HEK293 (cell line): ENCODE results near the gene MAP3K13.
A peak's percentile ranks its signal among the peaks of the same experiment; 100 is the strongest.

Experiments used
- KLF9 ChIP-seq: fragments of 450-650 bp; formaldehyde crosslinking; IDR thresholded peaks from 2 replicates; pipeline ENCODE4 v1.5.1; 2016; ENCODE audit warnings: missing biosample characterization, missing genetic modification characterization, low read depth
- OSR2 ChIP-seq: fragments of 450-650 bp; formaldehyde crosslinking; IDR thresholded peaks from 2 replicates; pipeline ENCODE4 v1.5.1; 2016; ENCODE audit warnings: missing biosample characterization, missing genetic modification characterization
- PRDM10 ChIP-seq: fragments of 450-650 bp; formaldehyde crosslinking; IDR thresholded peaks from 2 replicates; pipeline ENCODE4 v1.5.1; 2016; ENCODE audit warnings: missing biosample characterization, missing genetic modification characterization
- PRDM6 ChIP-seq: fragments of 450-650 bp; formaldehyde crosslinking; IDR thresholded peaks from 2 replicates; pipeline ENCODE4 v1.5.1; 2017; ENCODE audit warnings: missing biosample characterization, missing genetic modification characterization
- RBAK ChIP-seq: fragments of 450-650 bp; formaldehyde crosslinking; IDR thresholded peaks from 2 replicates; pipeline ENCODE4 v1.5.1; 2016; ENCODE audit warnings: missing biosample characterization, missing genetic modification characterization
- ZBTB17 ChIP-seq: fragments of 450-650 bp; formaldehyde crosslinking; IDR thresholded peaks from 2 replicates; pipeline ENCODE4 v1.5.1; 2016; ENCODE audit warnings: missing biosample characterization, missing genetic modification characterization
- ZBTB44 ChIP-seq: fragments of 450-650 bp; IDR thresholded peaks from 2 replicates; pipeline ENCODE4 v1.5.1; 2018; ENCODE audit warnings: missing biosample characterization, mild to moderate bottlenecking, missing genetic modification characterization
- ZNF112 ChIP-seq: fragments of 450-650 bp; formaldehyde crosslinking; IDR thresholded peaks from 2 replicates; pipeline ENCODE4 v1.5.0; 2017; ENCODE audit warnings: missing biosample characterization, missing genetic modification characterization
- ZNF121 ChIP-seq: fragments of 450-650 bp; formaldehyde crosslinking; IDR thresholded peaks from 2 replicates; pipeline ENCODE4 v1.5.1; 2016; ENCODE audit warnings: missing biosample characterization, missing genetic modification characterization
- ZNF157 ChIP-seq: fragments of 450-650 bp; formaldehyde crosslinking; IDR thresholded peaks from 2 replicates; pipeline ENCODE4 v1.5.1; 2016; ENCODE audit warnings: missing biosample characterization, missing genetic modification characterization
- ZNF174 ChIP-seq: fragments of 450-650 bp; formaldehyde crosslinking; IDR thresholded peaks from 2 replicates; pipeline ENCODE4 v1.5.0; 2017; ENCODE audit warnings: missing biosample characterization, mild to moderate bottlenecking, missing genetic modification characterization
- ZNF350 ChIP-seq: fragments of 450-650 bp; formaldehyde crosslinking; IDR thresholded peaks from 2 replicates; pipeline ENCODE4 v1.5.0; 2017; ENCODE audit warnings: missing biosample characterization, mild to moderate bottlenecking, missing genetic modification characterization
- ZNF354C ChIP-seq: fragments of 450-650 bp; formaldehyde crosslinking; IDR thresholded peaks from 2 replicates; pipeline ENCODE4 v1.5.1; 2016; ENCODE audit warnings: missing biosample characterization, missing genetic modification characterization, low read depth, borderline replicate concordance
- ZNF394 ChIP-seq: fragments of 450-650 bp; formaldehyde crosslinking; IDR thresholded peaks from 2 replicates; pipeline ENCODE4 v1.5.1; 2016; ENCODE audit warnings: missing biosample characterization, missing genetic modification characterization, mild to moderate bottlenecking, moderate library complexity, borderline replicate concordance
- ZNF433 ChIP-seq: fragments of 450-650 bp; formaldehyde crosslinking; IDR thresholded peaks from 2 replicates; pipeline ENCODE4 v1.5.1; 2016; ENCODE audit warnings: missing biosample characterization, missing genetic modification characterization, low read depth
- ZNF449 ChIP-seq: fragments of 450-650 bp; formaldehyde crosslinking; IDR thresholded peaks from 2 replicates; pipeline ENCODE4 v1.5.1; 2017; ENCODE audit warnings: missing biosample characterization, mild to moderate bottlenecking, missing genetic modification characterization, moderate library complexity
- ZNF514 ChIP-seq: fragments of 450-650 bp; formaldehyde crosslinking; IDR thresholded peaks from 2 replicates; pipeline ENCODE4 v1.5.1; 2016; ENCODE audit warnings: missing biosample characterization, missing genetic modification characterization
- ZNF518A ChIP-seq: fragments of 450-650 bp; formaldehyde crosslinking; conservative IDR thresholded peaks from 2 replicates; pipeline ENCODE4 v1.5.1; 2016; ENCODE audit warnings: low read depth, missing biosample characterization, missing genetic modification characterization
- ZNF521 ChIP-seq: fragments of 450-650 bp; formaldehyde crosslinking; IDR thresholded peaks from 2 replicates; pipeline ENCODE4 v1.5.1; 2017; ENCODE audit warnings: missing biosample characterization, mild to moderate bottlenecking, missing genetic modification characterization
- ZNF530 ChIP-seq: fragments of 450-650 bp; formaldehyde crosslinking; IDR thresholded peaks from 2 replicates; pipeline ENCODE4 v1.5.1; 2016; ENCODE audit warnings: low read depth, missing biosample characterization, missing genetic modification characterization
- ZNF555 ChIP-seq: fragments of 450-650 bp; formaldehyde crosslinking; conservative IDR thresholded peaks from 2 replicates; pipeline ENCODE4 v1.5.1; 2017; ENCODE audit warnings: missing biosample characterization, mild to moderate bottlenecking, missing genetic modification characterization, inconsistent platforms
- ZNF571 ChIP-seq: fragments of 450-650 bp; formaldehyde crosslinking; IDR thresholded peaks from 2 replicates; pipeline ENCODE4 v1.5.0; 2017; ENCODE audit warnings: missing biosample characterization, missing genetic modification characterization
- ZNF664 ChIP-seq: fragments of 450-650 bp; formaldehyde crosslinking; IDR thresholded peaks from 2 replicates; pipeline ENCODE4 v1.5.1; 2016; ENCODE audit warnings: missing biosample characterization, missing genetic modification characterization
- ZNF677 ChIP-seq: fragments of 450-650 bp; IDR thresholded peaks from 2 replicates; pipeline ENCODE4 v1.5.0; 2018; ENCODE audit warnings: missing biosample characterization, mild to moderate bottlenecking, missing genetic modification characterization, moderate library complexity
- ZNF777 ChIP-seq: fragments of 450-650 bp; formaldehyde crosslinking; IDR thresholded peaks from 2 replicates; pipeline ENCODE4 v1.5.1; 2017; ENCODE audit warnings: missing biosample characterization, missing genetic modification characterization, borderline replicate concordance
- ZXDB ChIP-seq: fragments of 450-650 bp; formaldehyde crosslinking; IDR thresholded peaks from 2 replicates; pipeline ENCODE4 v1.5.1; 2016; ENCODE audit warnings: missing biosample characterization, missing genetic modification characterization

The MAP3K13 gene

GRCh38 chr3:185332026-185332735 is 30.8 kb upstream of the MAP3K13 start (continued):
- TF ChIP-seq OSR2 (tag by site-specific recombination) (peak; percentile 95), PRDM6 (tag by site-specific recombination) (peak; percentile 60), ZNF121 (no peak), RBAK (tag by site-specific recombination) (no peak), ZNF514 (tag by site-specific recombination) (no peak), ZBTB17 (0 out of 2 replicates have a peak, but pooled peaks have one; percentile 59), ZXDB (tag by site-specific recombination) (no peak), ZNF677 (tag by site-specific recombination) (no peak), ZNF394 (tag by site-specific recombination) (peak; percentile 33; the same call in 1 of the 2 replicates), ZNF354C (no peak), ZBTB44 (tag by site-specific recombination) (no peak), ZNF664 (tag by site-specific recombination) (peak; percentile 100), ZNF521 (no peak), ZNF777 (tag by site-specific recombination) (no peak), ZNF157 (tag by site-specific recombination) (no peak), KLF9 (tag by site-specific recombination) (no peak), ZNF518A (tag by site-specific recombination) (no peak), ZNF174 (tag by site-specific recombination) (no peak), ZNF350 (no peak), PRDM10 (tag by site-specific recombination) (peak; percentile 87), ZNF449 (tag by site-specific recombination) (no peak; the same call in 1 of the 2 replicates), ZNF433 (no peak), ZNF555 (tag by site-specific recombination) (no peak), ZNF571 (tag by site-specific recombination) (no peak), ZNF530 (tag by site-specific recombination) (no peak), ZNF112 (tag by site-specific recombination) (no peak)
